ENCODE results near the gene JAGN1. TPM values are rescaled to one million over a fixed set of nuclear protein-coding genes. Genes with fewer than 3 reads are reported as not detected.

JAGN1 gene
- polyA plus RNA-seq, 1 donor (not counting 4 experiments of a cell fraction or from before 2014, with no cell fraction given) = 48.0 TPM

DNA sequence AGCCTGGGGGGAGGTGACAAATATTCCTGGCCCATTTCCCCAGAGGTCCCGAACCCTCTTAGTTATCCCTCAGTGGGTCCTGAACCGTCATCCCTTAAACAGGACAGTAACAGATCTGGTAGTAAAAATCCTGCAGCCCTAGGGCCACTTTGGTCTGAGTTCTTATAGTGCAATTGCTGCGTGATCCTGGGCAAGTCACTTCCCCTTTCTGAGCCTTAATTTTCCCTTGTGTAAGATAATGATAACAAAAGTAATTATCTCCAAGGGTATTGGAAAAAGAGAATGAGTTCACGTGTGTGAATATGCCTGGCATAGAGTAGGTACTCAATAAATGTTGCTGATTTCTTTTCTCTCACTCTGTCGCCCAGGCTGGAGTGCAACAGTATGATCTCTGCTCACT is 2.9 kb upstream of the JAGN1 start:
- Histone ChIP-seq H3K4me2 (ENCODE audit: control insufficient read depth, extremely low read depth, insufficient read depth, low read depth, low read length) (no peak overlapping the region), H4K20me1 (ENCODE audit: control insufficient read depth, extremely low read depth, insufficient read depth, low read length) (no peaks in the 10 kb centered on the region), H3K27me3 (ENCODE audit: control insufficient read depth, extremely low read depth, insufficient read depth, low read length) (no peaks in the 10 kb centered on the region), H3K9me1 (ENCODE audit: control insufficient read depth, extremely low read depth, insufficient read depth, low read length) (no peaks in the 10 kb centered on the region), H3K4me1 (ENCODE audit: control insufficient read depth, extremely low read depth, insufficient read depth, low read length) (peaks cover 24% of the 10 kb centered on the region), H3K4me3 (ENCODE audit: control insufficient read depth in 2 of 3, extremely low read depth in 1 of 3, insufficient read depth in 2 of 3, low read depth in 1 of 3, low read length in 3 of 3) (no peak overlapping the region), H3K9ac (ENCODE audit: control insufficient read depth, extremely low read depth, insufficient read depth, low read length) (no peak overlapping the region), H2AFZ (ENCODE audit: control insufficient read depth, low read length) (no peak overlapping the region), H3K79me2 (ENCODE audit: control insufficient read depth, insufficient read depth, low read length) (peaks cover 19% of the 10 kb centered on the region), H3K27ac (ENCODE audit: control insufficient read depth, insufficient read depth, low read length) (no peak overlapping the region), H3K36me3 (ENCODE audit: control insufficient read depth in 2 of 2, extremely low read depth in 1 of 2, insufficient read depth in 2 of 2, low read length in 2 of 2) (peaks cover 3 to 5% of the 10 kb centered on the region in 2 experiments), H3K9me3 (ENCODE audit: control insufficient read depth, low read depth, low read length) (no peaks in the 10 kb centered on the region)
- DNase-seq (ENCODE audit: low read depth, low spot score) (no peak), FAIRE-seq (no peak)
- TF ChIP-seq, protein P1, sequence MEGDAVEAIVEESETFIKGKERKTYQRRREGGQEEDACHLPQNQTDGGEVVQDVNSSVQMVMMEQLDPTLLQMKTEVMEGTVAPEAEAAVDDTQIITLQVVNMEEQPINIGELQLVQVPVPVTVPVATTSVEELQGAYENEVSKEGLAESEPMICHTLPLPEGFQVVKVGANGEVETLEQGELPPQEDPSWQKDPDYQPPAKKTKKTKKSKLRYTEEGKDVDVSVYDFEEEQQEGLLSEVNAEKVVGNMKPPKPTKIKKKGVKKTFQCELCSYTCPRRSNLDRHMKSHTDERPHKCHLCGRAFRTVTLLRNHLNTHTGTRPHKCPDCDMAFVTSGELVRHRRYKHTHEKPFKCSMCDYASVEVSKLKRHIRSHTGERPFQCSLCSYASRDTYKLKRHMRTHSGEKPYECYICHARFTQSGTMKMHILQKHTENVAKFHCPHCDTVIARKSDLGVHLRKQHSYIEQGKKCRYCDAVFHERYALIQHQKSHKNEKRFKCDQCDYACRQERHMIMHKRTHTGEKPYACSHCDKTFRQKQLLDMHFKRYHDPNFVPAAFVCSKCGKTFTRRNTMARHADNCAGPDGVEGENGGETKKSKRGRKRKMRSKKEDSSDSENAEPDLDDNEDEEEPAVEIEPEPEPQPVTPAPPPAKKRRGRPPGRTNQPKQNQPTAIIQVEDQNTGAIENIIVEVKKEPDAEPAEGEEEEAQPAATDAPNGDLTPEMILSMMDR (optimal IDR thresholded peaks at IDR 0.05 in 1 of 3, IDR thresholded peaks at IDR 0.05 in 1 of 3, conservative IDR thresholded peaks at IDR 0.05 in 1 of 3; ENCODE audit: extremely low read depth in 1 of 3, insufficient read depth in 2 of 3, low read length in 3 of 3) = no peak
- no peak for TF ChIP-seq EZH2 (IDR thresholded peaks at IDR 0.05; ENCODE audit: low read length)
- dilution Hi-C loops (cut with MboI; ENCODE audit: extremely low pct_ligation_motif_present, low sequenced_read_pairs) = no loop called here

DNA sequence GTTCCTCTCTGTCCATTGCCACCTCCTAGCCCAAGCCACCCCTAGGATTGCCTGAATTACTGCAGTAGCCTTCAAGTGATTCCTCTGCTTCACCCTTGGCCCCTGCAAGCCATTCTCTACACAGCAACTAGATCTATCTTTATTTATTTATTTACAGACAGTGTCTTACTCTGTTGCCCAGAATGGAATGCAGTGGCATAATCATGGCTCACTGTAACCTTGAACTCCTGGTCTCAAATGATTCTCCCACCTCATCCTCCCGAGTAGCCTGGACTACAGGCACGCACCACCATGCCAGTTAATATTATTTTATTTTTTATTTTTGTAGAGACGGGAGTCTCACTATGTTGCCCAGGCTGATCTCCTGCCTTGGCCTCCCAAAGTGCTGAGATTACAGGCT is 1.9 kb upstream of the JAGN1 start:
- no peaks in the 10 kb centered on the region for H3K27me3 ChIP-seq (ENCODE audit: control insufficient read depth, extremely low read depth, insufficient read depth, low read length)
- no peak overlapping the region for H2AFZ ChIP-seq (ENCODE audit: control insufficient read depth, low read length)
- peaks cover 25% of the 10 kb centered on the region for H3K79me2 ChIP-seq (ENCODE audit: control insufficient read depth, insufficient read depth, low read length)
- H3K4me2 ChIP-seq (ENCODE audit: control insufficient read depth, extremely low read depth, insufficient read depth, low read depth, low read length) = no peak overlapping the region
- H3K4me3 ChIP-seq (ENCODE audit: control insufficient read depth in 2 of 3, extremely low read depth in 1 of 3, insufficient read depth in 2 of 3, low read depth in 1 of 3, low read length in 3 of 3) = no peak overlapping the region
- TF ChIP-seq EZH2 (IDR thresholded peaks at IDR 0.05; ENCODE audit: low read length) = no peak
- TF ChIP-seq, protein P1 (optimal IDR thresholded peaks at IDR 0.05 in 1 of 3, IDR thresholded peaks at IDR 0.05 in 1 of 3, conservative IDR thresholded peaks at IDR 0.05 in 1 of 3; ENCODE audit: extremely low read depth in 1 of 3, insufficient read depth in 2 of 3, low read length in 3 of 3) = no peak
- peaks cover 23% of the 10 kb centered on the region for H3K4me1 ChIP-seq (ENCODE audit: control insufficient read depth, extremely low read depth, insufficient read depth, low read length)
- dilution Hi-C loops (cut with MboI; ENCODE audit: extremely low pct_ligation_motif_present, low sequenced_read_pairs) = no loop called here
- no peaks in the 10 kb centered on the region for H3K9me1 ChIP-seq (ENCODE audit: control insufficient read depth, extremely low read depth, insufficient read depth, low read length)
- no peaks in the 10 kb centered on the region for H3K9me3 ChIP-seq (ENCODE audit: control insufficient read depth, low read depth, low read length)
- no peaks in the 10 kb centered on the region for H4K20me1 ChIP-seq (ENCODE audit: control insufficient read depth, extremely low read depth, insufficient read depth, low read length)
- no peak overlapping the region for H3K9ac ChIP-seq (ENCODE audit: control insufficient read depth, extremely low read depth, insufficient read depth, low read length)
- peaks cover 4 to 12% of the 10 kb centered on the region in 2 experiments for H3K36me3 ChIP-seq (ENCODE audit: control insufficient read depth in 2 of 2, extremely low read depth in 1 of 2, insufficient read depth in 2 of 2, low read length in 2 of 2)
- FAIRE-seq = no peak
- no peak overlapping the region for H3K27ac ChIP-seq (ENCODE audit: control insufficient read depth, insufficient read depth, low read length)
- no peak for DNase-seq (ENCODE audit: low read depth, low spot score)

All from keratinocyte (primary cell).